Fibroblast of mammary gland (primary cell): ENCODE data around the gene EEF1AKMT3.

Experiments
- DNase-seq: peaks from one replicate; pipeline ENCODE4 v3.0.0-alpha.2; 2010; ENCODE audit warnings: low read depth
- H3K4me3 ChIP-seq: 2 replicates; pipeline ENCODE4 v1.5.1; 2011; ENCODE audit warnings: low read depth, mild to moderate bottlenecking, low read length, moderate library complexity; ENCODE audit not compliant: control insufficient read depth
- CTCF ChIP-seq: conservative IDR thresholded peaks from 2 replicates; pipeline ENCODE4 v1.5.1; 2011; ENCODE audit warnings: low read depth, low read length, inconsistent platforms; ENCODE audit not compliant: control insufficient read depth, insufficient read depth

EEF1AKMT3 gene

GRCh38 chr12:57762463-57762862, 10.0 kb upstream of the EEF1AKMT3 start:
- no peak for DNase-seq
- H3K4me3 ChIP-seq, result no peak overlapping the region
- TF ChIP-seq CTCF, result no peak

DNA sequence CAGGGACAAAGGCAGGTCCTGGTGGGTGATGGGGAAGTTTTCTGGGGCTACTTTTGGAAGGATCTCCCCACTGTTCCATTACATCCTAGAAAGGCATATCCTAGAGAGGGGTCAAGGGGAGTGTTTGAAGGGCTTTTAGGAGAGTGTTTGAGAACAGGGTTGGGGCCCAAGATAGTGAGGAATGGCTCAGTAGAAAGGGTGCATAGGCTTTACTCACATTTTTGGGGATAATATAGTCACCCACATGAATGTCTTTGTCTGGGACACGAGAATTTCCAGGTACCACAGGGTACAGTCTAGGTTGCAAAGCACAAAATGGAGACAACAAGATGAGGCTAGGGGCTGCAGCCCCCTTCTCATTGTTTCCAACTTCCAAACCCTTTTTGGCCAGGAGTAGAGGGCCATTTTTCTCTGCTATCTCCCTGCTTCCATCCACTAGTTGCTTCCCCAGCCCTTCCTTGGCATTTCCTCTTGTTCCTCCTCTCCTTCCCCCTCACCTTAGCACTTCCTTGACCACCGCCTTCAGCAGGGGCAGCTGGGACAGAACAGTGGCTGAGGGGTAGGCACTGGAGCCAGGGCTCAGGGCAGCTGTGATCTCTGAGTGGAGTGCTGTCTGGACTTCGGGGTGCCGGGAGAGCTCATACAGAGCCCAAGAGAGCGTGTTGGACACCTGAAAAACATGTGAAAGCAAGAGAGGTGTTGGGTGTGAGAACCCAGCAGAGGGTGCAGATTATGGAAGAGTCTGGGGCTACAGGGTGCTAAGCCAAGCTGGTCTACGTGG, 8.3 kb upstream of the EEF1AKMT3 start:
- TF ChIP-seq CTCF, result no peak

GRCh38 chr12:57764662-57765002, 7.8 kb upstream of the EEF1AKMT3 start:
- no peak for TF ChIP-seq CTCF
- no peak for DNase-seq
- no peak overlapping the region for H3K4me3 ChIP-seq

More for the DNA sequence above, 8.3 kb upstream of the EEF1AKMT3 start:
- no peak overlapping the region for H3K4me3 ChIP-seq
- DNase-seq, result no peak

GRCh38 chr12:57765003-57765697, 7.3 kb upstream of the EEF1AKMT3 start:
- DNase-seq, result no peak
- TF ChIP-seq CTCF, result peak; percentile 21
- peak overlapping the region; percentile 23 for H3K4me3 ChIP-seq

GRCh38 chr12:57765698-57766463, 6.5 kb upstream of the EEF1AKMT3 start:
- peak overlapping the region; percentile 29 for H3K4me3 ChIP-seq
- no peak for DNase-seq
- TF ChIP-seq CTCF, result no peak

- peak; percentile 53 for DNase-seq
- no peak for TF ChIP-seq CTCF
- peak within 1 kb of the TSS; percentile 29 for H3K4me3 ChIP-seq
Observed at GRCh38 chr12:57766464-57767304, 5.7 kb upstream of the EEF1AKMT3 start, which contains the start of gene CYP27B1. CYP27B1 (minus strand) TSS chr12:57767078; CDS start chr12:57767041, 37 bp downstream.
